H1 (cell line): Measurements from ENCODE around the gene DNAJC6. TPM values are rescaled to one million over a fixed set of nuclear protein-coding genes. Genes with fewer than 3 reads are reported as not detected.

Experiments used
- ASH2L ChIP-seq: fragments of 200-600, 300-600 bp; sonication (generic); IDR thresholded peaks from one replicate; pipeline ENCODE4 v1.7.1; 2017; ENCODE audit warnings: low read length
- CHD1 ChIP-seq: IDR thresholded peaks from 2 replicates; pipeline ENCODE4 v1.6.1; 2012; ENCODE audit warnings: low read depth, low read length, improper control_type of control experiment
- CREB1 ChIP-seq: IDR thresholded peaks from 2 replicates; pipeline ENCODE4 v1.6.1; 2012; ENCODE audit warnings: inconsistent platforms
- E2F6 ChIP-seq: IDR thresholded peaks from 2 replicates; pipeline ENCODE4 v1.6.1; 2012; ENCODE audit warnings: inconsistent platforms
- EP300 ChIP-seq, 2 experiments: IDR thresholded peaks; 1 replicate in 1 of 2; 2 replicates in 1 of 2; pipeline ENCODE4 v1.6.1; 2011 to 2012; ENCODE audit warnings: low read depth in 2 of 2, low read length in 2 of 2, mild to moderate bottlenecking in 2 of 2, borderline replicate concordance in 1 of 2, inconsistent platforms in 1 of 2, moderate library complexity in 1 of 2
- GABPA ChIP-seq: IDR thresholded peaks from 2 replicates; pipeline ENCODE4 v1.6.1; 2011; ENCODE audit warnings: mild to moderate bottlenecking, low read length, moderate library complexity, borderline replicate concordance; ENCODE audit not compliant: insufficient read depth
- KDM1A ChIP-seq: fragments of 200-600, 300-600 bp; sonication (generic); IDR thresholded peaks from 2 replicates; pipeline ENCODE4 v1.7.1; 2016; ENCODE audit warnings: mild to moderate bottlenecking, low read length, borderline replicate concordance
- MAFK ChIP-seq: IDR thresholded peaks from 2 replicates; pipeline ENCODE4 v1.6.1; 2012; ENCODE audit warnings: low read depth, mild to moderate bottlenecking, improper control_type of control experiment, low read length
- MAX ChIP-seq: IDR thresholded peaks from 2 replicates; pipeline ENCODE4 v1.6.1; 2012; ENCODE audit warnings: inconsistent platforms
- NANOG ChIP-seq: IDR thresholded peaks from 2 replicates; pipeline ENCODE4 v1.6.1; 2011; ENCODE audit warnings: low read length, low read depth, mild to moderate bottlenecking, inconsistent platforms; ENCODE audit not compliant: insufficient read depth, poor library complexity, severe bottlenecking
- NRF1 ChIP-seq: IDR thresholded peaks from 2 replicates; pipeline ENCODE4 v1.6.1; 2011; ENCODE audit warnings: mild to moderate bottlenecking, low read depth, low read length, improper control_type of control experiment
- PHF8 ChIP-seq: fragments of 200-600 bp; sonication (generic); conservative IDR thresholded peaks from 2 replicates; pipeline ENCODE4 v1.7.1; 2012; ENCODE audit warnings: low read depth, mild to moderate bottlenecking, inconsistent platforms, low read length, moderate library complexity
- POLR2A ChIP-seq, 2 experiments: IDR thresholded peaks; 1 replicate in 1 of 2; 2 replicates in 1 of 2; pipeline ENCODE4 v1.6.1; 2011; ENCODE audit warnings: low read depth in 2 of 2, low read length in 2 of 2, mild to moderate bottlenecking in 2 of 2; ENCODE audit errors: control extremely low read depth in 1 of 2
- POLR2AphosphoS5 ChIP-seq: IDR thresholded peaks from 2 replicates; pipeline ENCODE4 v1.6.1; 2011; ENCODE audit warnings: low read depth, low read length
- RAD21 ChIP-seq, 2 experiments: IDR thresholded peaks in 1 of 2; conservative IDR thresholded peaks in 1 of 2; 2 replicates each; pipeline ENCODE4 v1.6.1; 2011; ENCODE audit warnings: low read depth in 2 of 2, low read length in 2 of 2, improper control_type of control experiment in 1 of 2, inconsistent platforms in 1 of 2, mild to moderate bottlenecking in 1 of 2, moderate library complexity in 1 of 2
- RBBP5 ChIP-seq: IDR thresholded peaks from 2 replicates; pipeline ENCODE4 v1.7.1; 2012; ENCODE audit warnings: low read depth, mild to moderate bottlenecking, inconsistent platforms, low read length, moderate library complexity, borderline replicate concordance
- RXRA ChIP-seq: IDR thresholded peaks from 2 replicates; pipeline ENCODE4 v1.6.1; 2011; ENCODE audit warnings: low read depth, mild to moderate bottlenecking, low read length, moderate library complexity; ENCODE audit not compliant: insufficient read depth
- SAP30 ChIP-seq: fragments of 300-600 bp; sonication (generic); IDR thresholded peaks from 2 replicates; pipeline ENCODE4 v1.7.1; 2012; ENCODE audit warnings: low read length, moderate library complexity, mild to moderate bottlenecking, inconsistent platforms; ENCODE audit not compliant: insufficient read depth, insufficient replicate concordance
- TAF1 ChIP-seq: IDR thresholded peaks from 2 replicates; pipeline ENCODE4 v1.6.1; 2011; ENCODE audit warnings: mild to moderate bottlenecking, low read depth, low read length
- TBP ChIP-seq: IDR thresholded peaks from 2 replicates; pipeline ENCODE4 v1.6.1; 2011; ENCODE audit warnings: low read depth, low read length, improper control_type of control experiment
- TCF12 ChIP-seq: IDR thresholded peaks from 2 replicates; pipeline ENCODE4 v1.6.1; 2011; ENCODE audit warnings: low read depth, mild to moderate bottlenecking, low read length
- polyA plus RNA-seq, 7 experiments: library from polyadenylated mRNA; depleted of rRNA in 3 of 7; stranded (reverse) in 5 of 7; unstranded in 2 of 7; fragments of >200 nt in 5 of 7; fragments of 200-250 nt in 2 of 7; gene quantifications; 1 replicate in 5 of 7; 2 replicates in 1 of 7; 4 replicates in 1 of 7; pipeline versions ENCODE4 v1.2.1 to v1.2.3, GENCODE V29; 2011 to 2013; ENCODE audit warnings: missing spikeins in 2 of 7, mixed read lengths in 2 of 7
- total RNA-seq: library from RNA; stranded (reverse); fragmentation: NEBNext Ultra II Directional; extraction: Animal tissue kit (Norgen Biotek cat#: 25700); gene quantifications from 2 replicates; pipeline ENCODE4 v1.2.1, GENCODE V29; 2021

Gene DNAJC6
- total and polyA plus RNA-seq, 2 of the 8 experiments (the other 6 are each of a cell fraction or from before 2014, with no cell fraction given) = 1.6 to 3.0 TPM

GRCh38 chr1:65265651-65266351 lies 43.5 kb upstream of the DNAJC6 start (continued):
- TF ChIP-seq POLR2A (IDR thresholded peaks at IDR 0.05; ENCODE audit: control extremely low read depth in 1 of 2, low read depth in 2 of 2, low read length in 2 of 2) = peak in 1 of 2 experiments; percentile 80; a peak in 2 of 3 replicates
- 0 out of 2 replicates have a peak, but pooled peaks have one; percentile 18 for TF ChIP-seq NRF1
- peak; percentile 53; the same call in 1 of the 2 replicates for TF ChIP-seq TBP
- TF ChIP-seq RAD21 (IDR thresholded peaks at IDR 0.05 in 1 of 2, conservative IDR thresholded peaks at IDR 0.05 in 1 of 2; ENCODE audit: low read depth in 2 of 2, low read length in 2 of 2) = peak; percentile 32 to 51; a peak in 3 of 4 replicates
- 0 out of 2 replicates have a peak, but pooled peaks have one; percentile 18 for TF ChIP-seq KDM1A
- 0 out of 2 replicates have a peak, but pooled peaks have one; percentile 60 for TF ChIP-seq GABPA
- TF ChIP-seq EP300 (IDR thresholded peaks at IDR 0.05; ENCODE audit: borderline replicate concordance in 1 of 2, low read depth in 2 of 2, low read length in 2 of 2) = 0 out of 3 replicates have a peak, but pooled peaks of 1 of the 2 experiments have one; percentile 6
- no peak for TF ChIP-seq SAP30
- peak; percentile 92 for TF ChIP-seq E2F6
- no peak for TF ChIP-seq CHD1
- peak; percentile 69 for TF ChIP-seq CREB1
- peak; percentile 97 for TF ChIP-seq RBBP5
- TF ChIP-seq NANOG = no peak
- TF ChIP-seq POLR2AphosphoS5 = peak; percentile 64; the same call in 1 of the 2 replicates
- peak; percentile 73; the same call in 1 of the 2 replicates for TF ChIP-seq TCF12
- peak; percentile 97 for TF ChIP-seq MAX
- peak; percentile 59; the same call in 1 of the 2 replicates for TF ChIP-seq TAF1
- TF ChIP-seq RXRA = no peak
- TF ChIP-seq PHF8 = peak; percentile 61
- TF ChIP-seq ASH2L = peak; percentile 95
- TF ChIP-seq MAFK = no peak
